HG02678 (cell line): ENCODE results near the gene SMAD5.

Experiments used
- ATAC-seq: cut with Tn5 transposase; IDR thresholded peaks from one replicate; pipeline ENCODE4 v1.9.1; 2021; ENCODE audit warnings: mild to moderate bottlenecking, moderate library complexity; ENCODE audit not compliant: unreplicated experiment

SMAD5 gene

DNA sequence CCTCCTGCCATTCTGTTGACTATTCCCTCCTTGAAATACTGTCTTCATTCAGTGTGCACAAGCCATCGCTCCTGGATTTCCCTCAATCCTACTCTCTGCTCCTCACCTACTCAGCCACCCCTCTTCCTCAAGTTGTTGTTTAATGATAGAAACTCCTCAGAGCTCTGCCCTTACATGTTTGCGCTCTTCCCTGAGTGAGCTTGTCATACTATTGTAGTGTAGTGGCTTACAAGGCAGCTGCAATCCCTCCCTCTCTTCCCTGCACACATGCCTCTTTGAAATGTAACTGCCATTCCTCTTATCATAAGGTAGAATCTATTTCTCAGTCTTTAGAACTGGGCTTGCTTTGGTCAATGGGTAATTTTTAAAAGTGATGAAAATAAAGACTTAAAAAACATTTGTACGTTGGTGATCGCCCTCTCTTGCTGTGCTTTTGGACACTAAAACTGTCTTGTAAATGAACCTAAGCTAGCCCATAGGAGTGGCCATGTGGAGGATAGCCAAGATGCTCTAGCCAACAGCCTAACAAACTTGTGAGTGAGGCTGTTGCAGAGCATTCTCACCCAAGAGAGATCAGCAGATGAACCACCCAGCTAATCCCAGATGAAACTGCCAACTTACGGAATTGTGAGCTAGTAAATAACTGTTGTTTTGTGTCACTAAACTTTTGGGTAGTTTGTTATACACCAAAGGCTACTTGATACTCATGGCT is 18.1 kb upstream of the SMAD5 start:
- no peak for ATAC-seq

DNA sequence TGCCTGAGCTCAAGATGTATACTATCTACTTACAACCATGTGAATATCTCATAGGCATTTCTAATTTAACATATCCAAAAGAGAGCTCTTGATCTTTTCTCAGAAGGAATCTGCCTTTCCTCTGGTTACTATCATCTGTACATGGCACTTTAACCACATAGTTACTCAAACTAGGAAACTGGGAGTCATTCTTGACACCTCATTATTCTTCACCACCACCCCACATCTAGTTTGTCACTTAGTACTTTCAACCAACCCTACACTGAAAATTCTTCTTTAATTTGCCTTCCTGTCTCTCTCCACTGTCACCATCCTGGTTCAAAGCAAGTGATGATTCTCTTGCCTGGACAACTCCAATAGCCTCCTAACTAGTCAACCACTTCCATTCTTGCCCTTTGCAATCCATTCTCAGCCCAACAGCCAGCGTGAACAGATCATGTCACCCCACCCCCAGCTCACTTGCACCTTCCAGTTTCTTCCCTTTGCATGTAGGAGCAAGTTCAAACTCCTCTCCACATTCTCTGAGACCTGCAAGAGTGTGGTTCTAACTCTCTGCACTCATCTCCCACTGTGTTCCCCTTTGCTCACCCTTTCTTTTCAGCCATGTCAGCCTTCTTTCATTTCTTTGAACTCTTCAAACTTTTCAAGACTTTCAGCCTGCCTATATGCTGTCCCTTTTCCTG is 17.3 kb upstream of the SMAD5 start:
- no peak for ATAC-seq

DNA sequence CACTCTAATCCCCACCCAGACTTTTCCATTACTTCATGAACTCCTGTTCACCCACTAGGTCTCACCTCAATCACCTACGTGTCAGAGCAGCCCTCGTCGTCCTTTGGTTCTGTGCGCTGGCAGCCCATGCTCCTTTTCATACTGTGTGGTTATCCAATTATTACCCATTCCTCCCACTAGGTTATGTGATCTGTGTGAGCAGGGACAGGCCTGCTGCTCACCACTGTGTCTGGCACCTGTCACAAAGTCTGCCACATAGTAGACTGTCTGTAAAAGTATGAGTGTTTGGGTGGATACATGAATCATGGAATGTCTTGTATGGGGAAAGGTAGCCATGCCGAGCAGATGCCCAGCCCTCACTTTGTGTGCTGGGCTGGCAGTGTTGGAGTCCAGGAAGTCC is 12.1 kb upstream of the SMAD5 start:
- ATAC-seq = no peak

DNA sequence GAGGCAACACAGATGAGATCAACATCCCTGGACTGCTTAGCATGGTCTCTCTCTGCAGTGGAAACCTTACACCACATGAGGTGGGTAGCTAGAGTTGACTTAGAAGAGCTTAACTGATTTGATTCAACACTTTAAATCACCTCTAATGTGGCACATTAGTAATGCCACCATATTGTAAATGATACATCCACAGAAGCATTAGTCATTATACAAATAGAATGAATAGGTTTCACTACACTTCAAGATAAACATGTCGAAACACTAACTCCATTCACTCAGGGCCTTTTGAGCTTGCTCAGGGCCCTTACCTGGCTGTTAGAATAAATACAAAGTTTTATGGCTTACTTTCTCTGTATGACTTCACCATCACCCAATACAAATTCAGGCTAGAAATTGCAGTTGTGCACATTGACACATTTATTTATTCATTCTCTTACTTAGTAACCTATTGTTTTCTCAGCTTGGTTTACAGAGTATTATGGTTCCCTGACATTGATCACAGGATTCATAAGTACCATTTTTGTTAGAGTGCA is 9.3 kb upstream of the SMAD5 start:
- ATAC-seq = no peak

DNA sequence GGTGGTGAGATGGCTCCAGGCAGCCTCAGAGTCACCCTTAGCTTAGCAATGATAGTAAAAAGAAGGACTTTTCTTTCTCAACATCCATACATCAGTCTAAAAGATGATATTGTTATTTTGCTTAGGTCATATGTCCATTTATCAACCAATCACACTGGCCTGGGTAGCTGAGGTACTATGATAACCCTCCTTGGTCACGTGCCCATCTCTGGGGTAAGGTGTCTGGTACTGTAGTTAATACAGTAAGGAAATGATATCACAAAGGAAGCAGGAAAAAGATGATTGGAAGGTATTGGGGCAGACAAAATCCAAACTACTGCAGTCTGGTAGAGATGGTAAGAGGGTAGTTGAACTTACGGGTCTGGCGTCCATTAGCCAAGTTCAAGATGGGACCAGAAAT is 5.1 kb upstream of the SMAD5 start:
- ATAC-seq = no peak

DNA sequence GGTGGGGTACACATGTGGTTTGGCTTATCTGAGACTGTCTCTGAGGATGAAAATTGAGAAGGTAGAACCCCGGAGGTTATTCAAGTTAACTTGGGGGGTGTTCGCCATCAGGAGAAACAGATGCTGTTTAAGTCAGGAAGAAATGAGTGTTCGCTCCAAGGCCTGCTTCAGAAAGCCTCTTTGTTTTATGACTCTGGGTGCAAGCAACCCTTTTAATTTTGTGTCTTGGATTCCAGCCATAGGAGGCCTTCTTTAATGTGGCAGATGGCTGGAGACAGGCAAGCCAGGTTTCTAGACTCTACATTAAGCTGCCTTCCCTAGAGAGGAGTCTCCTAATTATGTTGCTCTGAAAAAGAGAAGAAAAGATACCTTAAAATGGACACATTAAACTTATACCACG is 4.2 kb upstream of the SMAD5 start:
- ATAC-seq = no peak

DNA sequence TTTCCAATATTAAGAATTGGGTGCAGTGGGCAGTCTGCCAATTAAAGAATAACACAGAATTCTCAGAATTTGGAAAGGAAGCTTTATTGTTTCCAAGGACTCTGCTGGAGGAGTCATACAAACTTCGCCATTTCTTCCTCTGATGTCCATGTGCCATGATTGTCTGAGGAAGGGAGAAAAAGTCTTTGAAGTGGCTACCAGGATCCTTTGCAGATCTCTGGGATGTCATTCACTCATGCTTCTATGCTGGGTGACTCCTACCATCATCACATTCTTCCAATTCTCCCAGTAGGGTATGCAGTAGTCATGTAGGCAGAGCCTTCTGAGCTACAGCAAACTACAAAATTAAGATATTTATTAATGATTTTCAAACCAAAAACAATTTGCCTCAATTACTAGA is 3.2 kb upstream of the SMAD5 start:
- ATAC-seq = no peak

DNA sequence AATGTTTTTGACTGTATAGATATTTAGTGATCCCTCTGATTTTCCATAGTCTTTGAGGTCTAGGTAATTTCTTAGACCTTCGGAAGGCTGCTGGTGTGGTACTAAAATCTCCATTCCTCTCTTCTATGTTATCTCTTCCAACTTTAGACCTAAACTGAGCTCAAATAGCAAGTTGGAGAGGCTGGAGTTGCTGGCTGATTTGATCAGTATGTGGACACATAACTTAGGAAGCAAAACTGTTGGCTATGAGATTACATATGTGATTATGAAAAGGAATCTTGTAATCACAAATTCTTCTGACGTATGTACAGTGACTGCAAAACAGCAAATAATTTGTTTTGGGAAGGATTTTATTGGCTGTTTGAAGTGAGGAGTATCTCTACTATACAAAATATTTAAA is 2.1 kb upstream of the SMAD5 start:
- ATAC-seq = no peak

DNA sequence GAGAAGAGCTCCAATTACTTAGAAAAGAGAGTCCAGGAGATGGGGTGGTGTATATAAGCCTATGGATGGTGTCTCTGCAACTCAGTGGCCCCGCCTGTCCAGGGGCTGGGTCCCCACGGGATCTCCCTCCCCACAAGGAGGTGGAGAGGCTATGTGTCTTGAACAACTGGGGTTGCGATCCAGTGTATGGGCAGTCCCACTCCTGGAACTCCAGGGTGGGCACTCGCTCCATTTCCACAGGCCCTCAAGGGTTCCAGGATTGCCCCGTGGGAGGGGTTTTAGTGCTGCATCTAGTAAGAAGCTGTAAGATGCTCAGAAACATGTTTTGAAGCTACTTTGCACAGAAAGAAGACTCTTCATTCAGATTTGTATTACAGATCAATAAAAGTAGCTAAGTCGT is 558 bp upstream of the SMAD5 start:
- ATAC-seq = peak; percentile 17

DNA sequence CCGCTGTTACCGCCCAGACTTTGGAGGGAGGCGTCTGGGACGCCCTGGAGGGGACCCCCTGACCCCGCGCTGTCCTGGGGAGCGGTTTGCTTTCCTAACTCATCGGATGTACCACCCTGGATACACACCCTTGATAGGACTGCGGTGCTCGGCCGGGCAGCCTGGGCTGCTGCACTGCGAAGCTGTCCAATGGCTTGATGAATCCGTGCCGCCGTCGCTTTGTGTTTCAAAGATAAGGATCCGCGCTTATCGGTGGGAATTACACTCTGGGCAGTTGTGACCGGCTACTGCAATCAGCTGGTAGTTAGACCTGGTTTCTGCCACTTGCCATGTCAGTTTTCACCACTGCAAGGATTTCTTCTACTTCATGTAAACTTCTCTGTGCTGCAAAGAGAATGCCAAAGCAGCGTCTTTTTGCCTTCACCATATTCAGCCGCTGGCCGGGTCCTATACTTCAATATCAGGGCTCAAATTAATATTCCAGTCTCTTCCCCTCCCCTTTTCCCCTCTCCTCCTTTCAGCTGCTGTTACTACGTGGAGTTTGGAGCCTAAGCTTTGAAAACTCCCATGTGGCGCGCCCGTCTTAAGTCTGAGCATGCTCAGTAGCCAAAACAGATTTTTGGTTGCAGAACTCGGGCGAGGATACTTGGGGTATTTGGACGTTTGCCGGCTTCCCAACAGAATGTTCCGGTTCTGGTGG is 727 bp downstream of the SMAD5 start:
- ATAC-seq = peak; percentile 30

DNA sequence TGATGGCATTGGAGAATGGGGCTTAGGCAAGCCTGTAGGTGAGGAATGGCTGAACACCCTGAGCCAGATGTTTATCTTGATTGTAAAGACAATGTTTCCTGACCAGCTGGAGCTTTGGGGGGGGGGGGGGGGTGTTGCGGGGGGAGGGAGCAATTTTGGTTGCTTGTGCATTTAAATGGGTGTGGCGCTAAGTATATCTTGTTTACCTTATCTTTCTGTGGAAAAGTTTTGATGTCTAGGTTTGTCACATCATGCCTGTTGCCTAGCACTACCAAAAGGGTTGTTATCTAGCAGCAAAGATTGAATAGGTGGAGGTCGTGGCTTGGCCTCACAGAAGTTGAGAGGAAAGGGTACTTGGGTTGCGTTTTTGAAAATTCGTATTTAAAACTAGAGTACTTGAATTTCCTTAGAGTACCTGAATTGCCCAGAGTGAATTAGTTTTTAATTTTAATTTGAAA is 1.3 kb downstream of the SMAD5 start:
- ATAC-seq = no peak

DNA sequence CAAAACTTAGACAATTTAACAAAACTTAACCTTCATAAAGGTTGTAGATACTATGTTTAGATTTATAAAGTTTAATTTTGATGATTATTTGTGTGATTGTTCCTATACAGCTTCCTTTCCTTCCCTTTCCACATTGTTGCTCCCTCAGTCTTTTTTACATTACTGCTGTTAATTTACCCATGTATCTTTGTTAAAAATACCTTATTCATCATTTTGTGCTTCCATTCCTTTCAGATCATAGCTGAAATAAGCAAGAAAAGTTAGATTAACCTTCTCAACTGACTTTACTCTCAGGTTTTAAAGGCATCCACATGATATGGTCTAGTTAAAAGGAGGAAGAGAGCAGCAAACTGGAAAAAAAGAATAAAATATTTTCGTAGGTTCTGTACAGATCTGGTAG is 2.0 kb downstream of the SMAD5 start:
- ATAC-seq = no peak

DNA sequence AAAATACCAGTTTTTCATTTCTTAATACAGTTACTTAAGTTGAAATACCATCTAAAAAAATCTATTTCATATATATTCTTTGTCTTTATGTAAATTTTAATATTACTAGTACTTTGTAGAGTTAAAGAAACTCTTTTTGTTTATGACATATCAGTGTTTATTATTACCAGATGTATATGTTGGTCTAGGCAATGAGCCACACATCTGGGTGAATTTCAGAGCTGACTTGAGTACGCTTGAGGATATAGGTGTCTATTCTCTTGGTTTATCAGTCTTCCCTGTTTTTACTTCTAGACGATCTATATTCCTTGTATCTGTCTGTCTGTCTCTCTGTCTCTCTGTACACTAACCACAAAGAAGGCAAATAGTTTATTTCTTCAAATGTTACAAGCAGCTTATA is 2.9 kb downstream of the SMAD5 start:
- ATAC-seq = no peak

DNA sequence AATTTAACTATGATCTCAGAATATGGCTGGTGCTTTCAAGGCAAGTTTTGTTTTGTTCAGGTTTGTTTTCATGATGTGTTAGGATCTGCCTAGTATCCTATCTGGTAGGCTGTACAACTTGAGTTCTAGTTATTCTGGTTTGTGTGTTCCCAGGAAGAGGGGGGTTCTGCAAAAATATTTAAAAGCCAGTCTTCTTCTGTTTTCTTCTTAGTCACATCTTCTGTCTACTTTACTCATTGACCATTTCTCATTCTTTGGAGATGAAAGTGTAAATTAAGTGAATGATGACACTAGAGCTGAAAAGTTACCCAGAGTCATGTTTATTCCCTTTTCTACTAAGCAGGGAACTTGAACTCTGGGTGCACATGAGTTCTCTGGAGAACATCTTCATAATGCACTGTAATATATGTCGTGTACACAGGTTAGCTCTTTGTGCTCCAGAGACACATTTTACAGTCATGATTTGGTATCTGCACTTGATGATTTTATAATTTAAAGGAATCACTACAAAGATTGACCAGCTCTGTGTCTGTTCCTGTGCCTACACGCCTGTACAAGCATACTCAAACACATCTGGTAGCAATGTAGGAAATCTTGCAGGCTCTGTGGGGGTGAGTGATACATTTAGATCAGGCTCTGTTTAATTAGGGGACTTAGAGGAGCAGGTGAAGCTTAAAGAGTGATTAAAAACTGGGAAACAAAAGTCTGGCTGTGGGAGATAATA is 5.0 kb downstream of the SMAD5 start:
- ATAC-seq = no peak

DNA sequence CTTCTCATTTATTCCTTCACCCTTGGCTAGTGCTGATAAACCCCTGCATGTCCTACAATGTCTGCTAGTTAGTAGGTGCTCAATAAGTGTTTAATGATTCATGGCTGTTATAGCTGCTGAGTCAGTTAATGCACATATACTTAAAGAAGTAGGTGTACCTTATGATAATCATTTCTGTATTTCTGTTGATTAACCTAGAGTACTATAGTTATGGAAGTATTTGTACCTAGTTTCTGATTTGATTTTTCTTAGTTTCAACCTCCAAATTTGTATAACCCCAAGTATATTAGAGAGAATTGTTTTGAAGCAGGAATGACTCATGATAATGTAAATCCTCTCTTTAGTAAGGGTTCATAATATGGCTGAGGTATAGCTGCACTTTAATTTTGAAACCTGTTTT is 8.9 kb downstream of the SMAD5 start:
- ATAC-seq = peak; percentile 73

DNA sequence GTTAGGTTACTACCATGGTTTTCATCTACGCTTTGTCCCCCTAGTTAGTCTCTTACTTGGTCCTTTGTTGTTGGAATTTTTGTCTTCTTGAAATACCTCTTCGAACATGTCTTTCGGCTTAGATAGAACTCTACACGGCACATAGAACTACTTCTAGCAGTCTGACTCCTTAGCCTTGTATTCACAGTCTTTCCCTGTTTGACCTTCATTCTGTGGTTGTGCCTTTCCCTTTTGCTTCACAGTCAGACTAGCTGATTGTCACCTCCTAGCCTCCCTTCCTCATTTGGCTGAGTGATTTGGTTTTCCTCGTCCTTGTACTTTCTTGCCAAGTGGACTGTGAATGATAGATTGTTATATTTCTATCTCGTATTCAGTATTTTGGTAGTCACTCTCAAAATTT is 10.7 kb downstream of the SMAD5 start:
- ATAC-seq = no peak

DNA sequence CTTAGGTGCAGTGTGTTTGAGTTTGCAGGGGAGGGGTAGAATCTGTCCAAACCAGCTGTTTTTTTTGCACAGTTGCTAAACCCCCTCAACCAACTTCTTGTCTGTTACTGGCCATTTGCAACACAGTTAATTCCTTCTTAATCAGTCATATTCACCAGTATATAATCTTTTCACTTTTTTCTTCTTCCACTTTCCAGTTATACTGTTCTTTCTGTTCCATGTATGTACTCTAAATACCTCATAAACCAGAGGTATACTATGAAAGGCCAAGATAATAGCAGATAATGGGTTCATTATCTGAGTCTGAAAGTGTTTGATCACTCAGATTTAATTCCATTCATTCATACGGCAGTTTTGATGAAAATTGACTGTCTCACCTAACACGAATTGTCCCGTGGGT is 11.1 kb downstream of the SMAD5 start:
- ATAC-seq = no peak

DNA sequence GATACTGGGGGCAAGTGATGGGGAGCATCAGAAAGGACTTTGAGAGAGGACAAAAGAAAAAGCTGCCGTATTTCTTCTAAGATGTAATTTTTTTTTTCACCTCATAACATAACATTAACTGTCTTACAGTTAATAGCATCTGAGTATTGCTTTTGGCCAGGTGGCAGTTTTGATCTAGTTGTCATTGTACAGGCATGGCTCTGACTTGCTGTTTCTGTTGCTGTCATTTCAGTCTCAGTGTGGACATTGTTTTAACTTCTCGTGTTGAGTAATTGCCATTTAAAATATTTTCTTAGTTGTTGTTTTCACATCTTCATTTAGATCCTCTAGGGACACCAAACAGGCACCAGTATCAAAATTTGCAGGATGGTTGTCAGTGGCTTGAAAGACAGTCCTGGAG is 12.4 kb downstream of the SMAD5 start:
- ATAC-seq = peak; percentile 61

DNA sequence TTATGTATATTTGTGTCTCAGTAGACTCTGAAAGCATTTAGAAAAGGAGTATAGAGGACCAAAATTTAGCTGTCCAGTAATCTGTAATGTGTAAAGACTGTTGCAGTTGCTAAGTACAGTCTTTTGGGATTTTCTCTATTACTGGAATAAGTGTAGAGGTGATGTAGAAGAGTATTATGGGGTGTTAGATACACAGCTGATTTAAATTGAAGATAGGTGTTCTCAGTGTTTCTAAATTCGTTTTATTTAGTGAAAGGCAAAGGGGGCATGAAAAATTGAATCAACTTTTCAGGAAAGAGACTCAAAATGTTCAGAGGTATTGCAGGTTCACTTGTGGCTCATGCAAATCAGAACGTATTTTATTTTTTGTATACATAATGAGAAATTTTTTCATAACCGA is 13.6 kb downstream of the SMAD5 start:
- no peak for ATAC-seq

DNA sequence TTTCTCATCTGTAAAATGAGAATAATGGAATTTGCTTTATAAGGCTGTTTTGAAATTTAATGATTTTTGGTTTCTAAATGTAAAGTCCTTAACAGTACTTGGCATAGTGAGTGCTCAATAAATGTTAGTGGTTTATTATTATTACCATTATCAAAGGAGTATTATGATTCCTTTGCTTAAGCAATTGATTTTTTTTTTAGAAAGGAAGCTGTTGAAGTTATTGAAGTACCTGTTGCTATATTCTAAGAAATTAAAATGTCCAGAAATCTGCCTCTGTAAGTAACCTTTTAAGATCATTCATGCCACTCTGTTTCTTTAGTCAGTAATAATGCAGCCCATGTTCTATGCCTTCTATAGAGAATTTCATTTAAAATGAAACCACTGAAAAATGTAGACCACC is 15.0 kb downstream of the SMAD5 start:
- ATAC-seq = no peak

DNA sequence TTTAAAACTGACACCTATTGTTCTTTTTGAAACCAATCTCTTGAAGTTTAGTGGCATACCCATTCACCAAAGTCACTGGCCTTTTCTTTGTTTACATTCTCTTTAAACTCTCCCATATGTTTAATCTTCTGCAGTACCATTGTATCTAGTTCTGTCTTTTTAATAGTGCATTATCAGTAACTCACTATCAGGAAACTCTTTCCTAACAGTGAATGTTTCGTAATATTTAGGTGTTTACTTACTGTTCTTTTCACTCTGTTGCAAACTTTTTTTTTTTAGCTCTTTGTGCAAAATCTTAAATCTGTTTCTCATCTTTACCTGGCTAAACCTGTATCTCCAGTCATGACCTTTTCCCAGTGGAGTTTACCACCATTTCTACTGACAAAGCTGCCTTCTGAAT is 17.2 kb downstream of the SMAD5 start:
- ATAC-seq = no peak
